GM10266 (cell line): ENCODE measurements around the gene LRRC45.

Experiments
- DNase-seq: peaks from one replicate; pipeline ENCODE4 v3.0.0; 2012; ENCODE audit errors: extremely low spot score
- CTCF ChIP-seq: IDR thresholded peaks from 2 replicates; pipeline ENCODE4 v1.5.1; 2012; ENCODE audit warnings: mild to moderate bottlenecking, low read depth; ENCODE audit not compliant: control insufficient read depth, insufficient read depth; ENCODE audit errors: missing control alignments

The LRRC45 gene

GRCh38 chr17:82043507-82043906, 20.4 kb downstream of the LRRC45 start:
- TF ChIP-seq CTCF, result no peak
- DNase-seq, result no peak

GRCh38 chr17:82045936-82046484, 22.9 kb downstream of the LRRC45 start:
- no peak for TF ChIP-seq CTCF
- DNase-seq, result no peak

- no peak for TF ChIP-seq CTCF
- no peak for DNase-seq
Measured at GRCh38 chr17:82046903-82047302, 23.8 kb downstream of the LRRC45 start.

- no peak for DNase-seq
- no peak for TF ChIP-seq CTCF
Measured at GRCh38 chr17:82047379-82047778, 24.3 kb downstream of the LRRC45 start.

- no peak for TF ChIP-seq CTCF
- DNase-seq, result no peak
Measured at GRCh38 chr17:82047914-82048570, 24.9 kb downstream of the LRRC45 start.

GRCh38 chr17:82048571-82048971, 25.5 kb downstream of the LRRC45 start:
- no peak for DNase-seq
- no peak for TF ChIP-seq CTCF

- TF ChIP-seq CTCF, result no peak
- no peak for DNase-seq
Measured at GRCh38 chr17:82049106-82049505, 26.0 kb downstream of the LRRC45 start.
